GM18870 (cell line): ENCODE data around the gene DNLZ.
"Not testable (repeated sequence)": the region's sequence is repeated elsewhere in the genome, so short reads cannot be mapped to it uniquely, and the experiment has no call there.

Experiments used
- ATAC-seq: cut with Tn5 transposase; IDR thresholded peaks from one replicate; pipeline ENCODE4 v1.9.1; 2021; ENCODE audit warnings: moderate library complexity; ENCODE audit not compliant: unreplicated experiment

DNLZ gene

DNA sequence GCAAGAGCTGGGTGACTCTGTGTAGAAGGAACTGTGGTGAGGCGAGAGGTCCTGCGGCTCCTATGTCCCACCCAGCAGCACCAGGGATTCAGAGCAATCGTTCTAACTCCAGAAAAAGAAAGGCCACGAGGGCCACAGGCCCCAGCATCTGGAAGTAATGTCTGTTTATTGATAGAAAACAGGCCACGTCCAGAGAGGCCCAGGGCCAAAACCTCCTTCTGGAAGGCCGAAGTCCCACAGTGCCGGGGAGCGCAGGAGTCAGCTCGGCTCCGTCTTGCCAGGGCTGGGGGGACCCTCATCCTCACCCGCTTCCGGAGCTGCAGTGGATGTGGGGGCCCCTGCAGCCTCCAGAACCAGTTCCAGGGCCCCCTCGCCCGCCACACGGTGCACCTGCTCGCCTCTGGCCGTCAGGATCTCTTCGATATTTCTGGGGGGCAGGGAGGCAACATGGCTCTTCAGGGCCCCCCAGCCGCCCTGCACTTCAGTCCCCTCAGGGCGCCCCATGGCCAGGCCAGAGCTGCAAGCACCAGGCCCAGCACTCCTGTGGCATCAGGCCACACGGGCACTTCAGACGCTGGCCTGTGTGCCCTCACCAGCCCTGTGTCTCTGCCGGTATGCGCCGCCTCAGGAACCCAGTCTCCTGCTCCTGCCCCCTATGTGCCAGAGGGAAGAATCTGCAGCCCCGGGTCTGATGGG, 1.6 kb downstream of the DNLZ start:
- ATAC-seq, result no peak

GRCh38 chr9:136361047-136361753, 2.3 kb downstream of the DNLZ start:
- ATAC-seq, result no peak

DNA sequence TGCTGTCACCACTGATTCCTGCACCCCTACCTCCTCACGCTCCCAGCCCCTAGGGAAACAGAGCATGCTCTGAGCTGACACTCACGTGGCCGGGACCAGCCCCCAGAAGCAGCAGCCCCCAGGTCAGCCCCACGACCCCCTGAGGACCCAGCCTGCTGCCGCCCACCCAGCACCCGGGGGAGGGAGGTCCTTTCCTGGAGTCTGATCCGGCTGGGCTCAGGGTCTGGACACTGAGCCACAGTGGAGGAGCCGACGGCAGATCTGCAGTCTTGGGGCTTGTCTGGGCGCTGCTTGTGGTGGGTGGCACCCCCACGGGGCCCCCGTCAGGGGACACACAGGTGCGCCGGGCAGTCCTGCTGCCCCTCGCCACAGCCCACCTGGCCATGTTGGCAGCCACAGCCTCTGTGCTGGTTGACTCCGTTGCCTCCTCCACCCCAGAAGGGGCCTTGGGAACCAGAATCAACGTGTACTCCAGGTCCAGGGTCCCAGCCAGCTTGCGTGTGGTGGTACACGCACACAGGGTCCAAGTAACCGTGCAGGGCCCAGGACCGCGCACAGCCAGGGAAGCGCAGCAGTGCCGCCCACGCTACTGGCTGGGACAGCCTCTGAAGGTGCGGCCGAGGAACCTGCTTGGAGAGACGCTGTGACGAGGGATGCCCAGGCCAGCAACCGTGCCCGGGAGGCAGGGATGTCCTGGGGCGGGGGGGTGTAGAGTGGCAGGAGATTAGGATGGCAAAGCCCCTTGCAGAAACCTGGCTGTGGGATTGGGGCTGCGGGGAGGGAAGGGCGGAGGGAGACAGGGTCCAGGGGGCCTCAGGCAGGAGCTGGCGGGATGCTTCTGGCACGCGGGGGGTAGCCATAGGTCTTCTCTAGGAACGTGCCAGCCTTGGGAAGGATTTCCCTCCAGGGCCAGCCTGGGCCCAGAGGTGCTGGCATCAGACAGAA, 3.5 kb downstream of the DNLZ start:
- no peak for ATAC-seq

DNA sequence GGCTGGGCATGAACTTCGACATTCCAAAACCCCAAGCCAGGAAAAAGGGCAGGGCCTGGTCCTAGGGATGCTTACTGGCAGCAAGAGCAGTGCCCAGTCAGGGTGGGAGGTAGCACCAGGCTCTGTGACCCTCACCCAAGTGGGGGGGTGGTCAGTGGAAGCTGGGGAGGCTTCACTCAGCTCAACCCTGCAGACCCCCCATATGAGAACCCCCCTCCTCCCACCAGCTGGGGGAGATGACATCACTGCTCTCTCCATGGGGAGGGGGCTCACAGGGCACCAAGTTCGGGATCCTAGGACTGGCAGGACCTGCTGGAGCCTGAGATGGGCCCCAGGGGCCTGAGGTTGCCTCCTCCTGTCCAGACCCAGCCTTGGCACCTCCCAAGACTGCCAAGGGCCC, 4.7 kb downstream of the DNLZ start:
- no peak for ATAC-seq

DNA sequence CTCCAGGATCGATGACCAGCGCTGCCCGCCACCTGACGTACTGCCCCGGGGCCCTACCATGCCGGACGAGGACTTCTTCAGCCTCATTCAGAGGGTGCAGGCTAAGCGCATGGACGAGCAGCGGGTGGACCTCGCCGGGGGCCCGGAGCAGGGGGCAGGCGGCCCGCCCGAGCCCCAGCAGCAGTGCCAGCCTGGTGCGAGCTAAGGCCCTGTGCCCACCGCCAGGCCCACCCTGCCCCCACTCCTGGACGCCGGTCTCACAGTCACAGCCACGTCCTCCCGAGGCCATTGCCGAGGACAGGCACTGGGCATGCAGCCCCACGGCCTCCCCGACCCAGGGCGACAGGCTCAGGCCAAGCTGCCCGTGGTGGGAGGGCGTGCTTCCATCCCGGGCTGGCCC, 5.5 kb downstream of the DNLZ start:
- no peak for ATAC-seq

GRCh38 chr9:136357202-136357725, 6.3 kb downstream of the DNLZ start:
- no peak for ATAC-seq

DNA sequence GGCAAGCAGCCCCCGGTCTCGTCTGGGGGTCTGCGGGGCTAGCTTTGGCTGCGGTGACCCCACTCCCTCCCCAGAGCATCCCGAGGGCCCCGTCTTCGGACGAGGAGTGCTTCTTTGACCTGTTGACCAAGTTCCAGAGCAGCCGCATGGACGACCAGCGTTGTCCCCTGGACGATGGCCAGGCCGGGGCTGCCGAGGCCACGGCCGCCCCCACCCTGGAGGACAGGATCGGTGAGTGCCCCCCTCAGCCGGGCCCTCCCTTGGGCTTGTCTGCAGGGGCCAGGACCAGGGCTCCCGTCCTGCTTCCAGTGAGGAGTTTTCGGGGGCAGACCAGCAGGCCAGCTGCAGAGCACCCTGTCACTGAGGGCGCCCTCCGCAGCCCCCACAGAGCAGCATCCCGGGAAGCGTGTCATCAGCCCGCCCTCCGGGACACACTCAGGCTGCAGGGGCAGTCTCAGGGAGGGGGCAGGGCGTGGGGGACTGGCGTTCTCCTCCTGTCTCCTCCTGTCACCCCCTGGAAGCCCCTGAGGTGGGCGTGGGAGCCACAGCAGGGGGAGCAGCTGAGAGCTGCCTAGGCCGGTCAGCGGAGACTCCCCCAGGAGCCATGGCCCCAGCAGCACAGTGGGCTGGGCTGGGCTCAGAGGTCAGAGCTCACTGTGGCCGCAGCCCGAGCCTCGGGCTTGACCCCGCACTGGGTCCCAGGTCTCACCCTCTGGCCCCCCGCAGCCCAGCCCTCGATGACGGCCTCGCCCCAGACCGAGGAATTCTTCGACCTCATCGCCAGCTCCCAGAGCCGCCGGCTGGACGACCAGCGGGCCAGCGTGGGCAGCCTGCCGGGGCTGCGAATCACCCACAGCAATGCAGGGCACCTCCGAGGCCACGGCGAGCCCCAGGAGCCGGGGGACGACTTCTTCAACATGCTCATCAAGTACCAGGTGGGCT, 7.7 kb downstream of the DNLZ start:
- no peak for ATAC-seq

GRCh38 chr9:136354592-136355085, 8.9 kb downstream of the DNLZ start:
- no peak for ATAC-seq

DNA sequence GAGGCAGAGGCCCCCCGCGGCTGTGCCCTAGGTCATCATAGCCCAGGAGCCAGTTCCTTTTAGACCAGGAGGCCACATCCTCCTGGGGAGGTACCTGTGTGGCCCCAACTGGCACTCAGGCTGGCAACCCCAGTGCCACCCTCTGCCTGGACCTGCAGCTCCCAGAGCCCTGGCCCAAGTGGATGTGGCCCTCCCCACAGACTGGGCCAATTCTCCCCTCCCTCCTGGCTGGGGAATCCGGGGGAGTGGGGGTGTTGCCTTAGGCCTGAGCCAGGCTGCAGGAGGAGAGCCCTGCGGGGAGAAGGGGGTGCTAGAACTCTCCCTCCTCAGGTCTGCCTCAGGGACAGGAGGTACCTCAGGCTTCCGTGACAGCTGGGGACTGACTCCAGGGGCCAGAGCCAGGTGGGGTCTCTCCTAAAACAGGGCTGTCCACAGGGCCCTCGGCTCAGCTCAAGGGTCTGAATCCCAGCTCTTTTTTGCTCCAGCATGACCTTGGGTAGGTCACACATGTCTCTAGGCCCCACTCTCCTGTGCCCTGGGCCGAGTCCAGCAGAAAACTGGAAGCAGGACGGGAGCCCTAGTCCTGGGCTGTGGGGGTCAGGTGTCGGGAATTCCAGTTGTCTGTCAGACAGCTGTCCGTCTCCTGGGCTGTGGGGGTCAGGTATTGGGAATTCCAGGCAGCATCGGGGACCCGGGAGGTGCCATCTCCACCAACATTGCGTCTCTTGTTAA, 9.6 kb downstream of the DNLZ start:
- no peak for ATAC-seq

DNA sequence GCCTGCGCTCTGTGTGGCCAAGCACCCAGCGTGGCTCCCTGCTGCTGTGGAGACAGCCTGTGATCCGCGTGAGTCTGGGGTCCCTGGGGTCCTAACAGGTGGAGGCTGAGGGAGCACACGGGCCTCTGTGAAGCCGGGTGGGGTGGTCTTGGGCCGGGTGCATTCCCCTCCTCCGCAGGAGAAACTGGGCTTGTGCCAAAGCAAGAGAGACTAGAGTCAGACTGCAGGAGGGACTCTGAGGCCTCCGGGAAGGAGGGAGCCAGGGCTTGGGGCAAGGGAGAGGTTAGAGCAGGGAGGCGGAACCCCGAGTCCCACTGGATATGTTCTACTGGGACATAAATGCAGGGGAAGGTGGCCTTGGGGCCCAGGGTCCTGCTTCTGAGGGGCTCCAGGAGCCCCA, 10.5 kb downstream of the DNLZ start:
- no peak for ATAC-seq

- ATAC-seq, result no peak
Measured at GRCh38 chr9:136352682-136353081, 10.9 kb downstream of the DNLZ start.

DNA sequence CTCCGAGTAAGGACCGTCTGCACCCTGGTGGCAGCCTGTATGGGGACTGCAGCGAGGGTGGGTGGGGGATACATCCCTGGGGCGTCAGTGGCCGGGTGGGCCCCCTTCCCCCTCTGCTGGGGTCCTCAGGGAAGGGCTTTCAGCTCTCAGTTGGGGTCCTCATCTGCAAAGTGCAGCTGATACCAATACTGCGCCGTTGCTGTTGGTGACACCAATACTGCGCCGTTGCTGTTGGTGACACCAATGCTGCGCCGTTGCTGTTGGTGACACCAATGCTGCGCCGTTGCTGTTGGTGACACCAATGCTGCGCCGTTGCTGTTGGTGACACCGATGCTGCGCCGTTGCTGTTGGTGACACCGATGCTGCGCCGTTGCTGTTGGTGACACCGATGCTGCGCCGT, 11.7 kb downstream of the DNLZ start:
- not testable (repeated sequence) for ATAC-seq

DNA sequence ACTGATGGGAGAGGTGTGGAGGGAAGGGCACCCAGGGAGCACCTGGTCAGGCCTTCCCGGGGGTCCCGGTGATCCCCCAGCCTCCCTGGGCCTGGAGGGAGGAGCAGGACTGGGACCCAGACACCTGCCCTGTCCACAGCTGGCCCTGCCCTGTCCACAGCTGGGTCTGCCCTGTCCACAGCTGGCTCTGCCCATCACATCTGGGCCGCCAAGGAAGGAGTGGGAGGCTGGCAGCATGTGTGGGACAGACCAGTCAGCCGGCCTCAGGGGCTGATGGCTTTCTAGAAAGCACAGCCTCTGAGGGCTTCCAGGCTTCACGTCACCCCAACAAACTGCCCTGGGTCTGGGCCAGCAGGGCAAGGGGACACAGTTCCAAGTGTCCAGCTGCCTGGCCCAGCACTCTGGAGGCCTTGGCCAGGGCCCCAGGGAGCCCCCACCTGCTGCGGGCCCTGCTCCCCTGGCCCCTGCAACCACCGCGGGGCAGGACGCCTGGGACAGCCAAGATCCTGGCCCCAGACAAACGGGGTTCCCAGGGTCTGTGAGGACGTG, 12.2 kb downstream of the DNLZ start:
- ATAC-seq, result no peak

- ATAC-seq, result no peak
Measured at GRCh38 chr9:136349546-136349945, 14.0 kb downstream of the DNLZ start.

GRCh38 chr9:136348691-136349090, 14.9 kb downstream of the DNLZ start:
- no peak for ATAC-seq

DNA sequence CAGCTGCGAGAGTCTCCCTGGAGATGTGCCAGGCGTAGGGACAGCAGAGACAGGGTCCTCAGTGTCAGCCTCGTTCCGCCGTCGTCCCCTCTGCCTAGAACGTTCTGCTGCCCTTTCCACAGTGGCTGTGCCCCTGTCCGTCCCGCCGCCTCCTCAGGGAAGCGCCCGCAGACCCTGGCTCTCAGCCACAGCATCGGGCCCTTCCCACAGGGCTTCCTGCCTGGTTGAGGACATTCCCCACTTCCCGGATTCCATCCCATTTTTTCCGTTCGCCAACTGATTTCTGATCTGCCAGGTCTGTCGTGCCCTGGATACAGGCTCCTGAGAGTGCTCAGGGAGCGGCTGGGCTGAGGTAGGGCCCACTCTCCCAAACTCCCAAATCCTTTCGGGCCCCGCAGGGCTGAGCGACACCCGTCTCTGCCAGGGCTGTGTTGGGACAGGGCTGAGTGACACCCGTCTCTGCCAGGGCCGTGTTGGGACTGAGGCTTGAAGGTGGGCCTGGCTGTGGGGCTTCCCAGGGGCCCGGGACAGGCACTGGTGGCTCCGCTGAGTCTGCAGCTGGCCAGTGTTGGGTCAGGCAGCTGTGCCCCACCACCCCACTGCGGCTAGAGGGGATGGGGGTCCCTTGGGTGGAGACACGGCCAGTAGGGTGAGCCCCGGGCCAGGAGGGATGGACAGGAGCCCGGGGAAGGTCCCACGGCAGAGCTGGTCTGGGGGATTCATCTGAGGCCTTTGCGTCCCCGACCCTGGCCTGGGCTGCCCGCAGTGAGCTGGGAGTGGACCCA, 15.9 kb downstream of the DNLZ start:
- no peak for ATAC-seq

GRCh38 chr9:136346927-136347465, 16.5 kb downstream of the DNLZ start:
- ATAC-seq, result no peak

- no peak for ATAC-seq
Measured at GRCh38 chr9:136346157-136346481, 17.4 kb downstream of the DNLZ start.
